H1 (cell line): Measurements from ENCODE around the gene MYBPH. TPM values are rescaled to one million over a fixed set of nuclear protein-coding genes. Genes with fewer than 3 reads are reported as not detected.
A peak's percentile ranks its signal among the peaks of the same experiment; 100 is the strongest.

Experiments used
- CTCF ChIA-PET: fragments of 300-600 bp; sonication (Branson Sonifier 250); formaldehyde crosslinking; loops from one replicate; lab custom pipeline; 2021; ENCODE audit not compliant: partially characterized antibody; lab: Charles Lee
- POLR2A ChIA-PET: fragments of 300-600 bp; sonication (Branson Sonifier 250); formaldehyde crosslinking; loops from one replicate; lab custom pipeline; 2021; ENCODE audit warnings: inconsistent platforms; ENCODE audit not compliant: partially characterized antibody; lab: Charles Lee
- DNase-seq, 2 experiments: peaks; one replicate each; pipeline versions ENCODE4 v3.0.0 to v3.0.0-alpha.2; 2010 to 2022; ENCODE audit warnings: low spot score in 2 of 2, low read depth in 1 of 2, mixed read lengths in 1 of 2
- FAIRE-seq: peaks from 2 replicates; lab custom pipeline; 2011; peaks lifted over from hg19 to GRCh38; lab: Jason Lieb, UNC
- H2AFZ ChIP-seq: 2 replicates; pipeline ENCODE4 v1.8.1; 2012; ENCODE audit warnings: low read length, inconsistent platforms
- H2AK5ac ChIP-seq: 2 replicates; pipeline ENCODE4 v1.6.1; 2013; ENCODE audit warnings: low read depth, low read length
- H2BK120ac ChIP-seq: replicated peaks from 2 replicates; pipeline ENCODE3; 2013; ENCODE audit warnings: low read depth, low read length, inconsistent platforms
- H2BK12ac ChIP-seq: 2 replicates; pipeline ENCODE4 v1.6.1; 2013; ENCODE audit warnings: low read depth, low read length
- H2BK15ac ChIP-seq: 2 replicates; pipeline ENCODE4 v1.6.1; 2013; ENCODE audit warnings: low read length
- H2BK20ac ChIP-seq: 2 replicates; pipeline ENCODE4 v1.6.1; 2013; ENCODE audit warnings: low read length
- H2BK5ac ChIP-seq: 2 replicates; pipeline ENCODE4 v1.6.1; 2013; ENCODE audit warnings: low read depth, low read length
- H3K14ac ChIP-seq: 2 replicates; pipeline ENCODE4 v1.6.1; 2013; ENCODE audit warnings: inconsistent platforms; ENCODE audit not compliant: insufficient read length
- H3K18ac ChIP-seq: 2 replicates; pipeline ENCODE4 v1.6.1; 2013; ENCODE audit warnings: low read length; ENCODE audit errors: extremely low read depth
- H3K23ac ChIP-seq: 2 replicates; pipeline ENCODE4 v1.6.1; 2013; ENCODE audit warnings: inconsistent platforms; ENCODE audit not compliant: insufficient read length
- H3K23me2 ChIP-seq: 2 replicates; pipeline ENCODE4 v1.6.1; 2013; ENCODE audit warnings: low read depth, low read length
- H3K27ac ChIP-seq: 2 replicates; pipeline ENCODE4 v1.6.1; 2011; ENCODE audit warnings: low read depth, low read length, inconsistent platforms
- H3K27me3 ChIP-seq, 4 experiments: replicated peaks in 1 of 4; 1 replicate in 1 of 4; 2 replicates in 3 of 4; pipeline versions ENCODE4 v1.6.1 to v1.8.1; 2011 to 2013; ENCODE audit warnings: low read length in 3 of 4, mild to moderate bottlenecking in 3 of 4, inconsistent platforms in 2 of 4, mixed read lengths in 2 of 4, moderate library complexity in 1 of 4; ENCODE audit not compliant: control insufficient read depth in 3 of 4, insufficient read depth in 3 of 4; ENCODE audit errors: extremely low read depth in 1 of 4
- H3K36me3 ChIP-seq, 4 experiments: 2 replicates each; pipeline versions ENCODE4 v1.6.1 to v1.8.1; 2011 to 2013; ENCODE audit warnings: mild to moderate bottlenecking in 4 of 4, low read length in 3 of 4, moderate library complexity in 2 of 4, control low read depth in 1 of 4, inconsistent platforms in 1 of 4; ENCODE audit not compliant: insufficient read depth in 4 of 4, control insufficient read depth in 2 of 4
- H3K4ac ChIP-seq: replicated peaks from 2 replicates; pipeline ENCODE3; 2013; ENCODE audit warnings: low read length, low read depth, mixed read lengths, inconsistent platforms; ENCODE audit not compliant: insufficient read length
- H3K4me1 ChIP-seq, 4 experiments: replicated peaks in 1 of 4; 1 replicate in 1 of 4; 2 replicates in 3 of 4; pipeline versions ENCODE4 v1.6.1 to v1.8.1; 2011 to 2013; ENCODE audit warnings: low read length in 3 of 4, inconsistent platforms in 2 of 4, mixed read lengths in 1 of 4; ENCODE audit not compliant: insufficient read depth in 4 of 4, control insufficient read depth in 3 of 4
- H3K4me2 ChIP-seq, 2 experiments: 2 replicates each; pipeline versions ENCODE4 v1.6.1 to v1.8.1; 2011 to 2013; ENCODE audit warnings: low read depth in 2 of 2, low read length in 2 of 2, control low read depth in 1 of 2, inconsistent platforms in 1 of 2, mild to moderate bottlenecking in 1 of 2; ENCODE audit not compliant: insufficient read depth in 1 of 2
- H3K4me3 ChIP-seq, 4 experiments: fragments of 200-600, 300-600 bp in 1 of 4; sonication (generic), shearing (Covaris generic), sonication (Bioruptor Twin) in 1 of 4; 2 replicates each; pipeline versions ENCODE4 v1.5.1 to v1.8.1; 2011 to 2016; ENCODE audit warnings: low read length in 4 of 4, low read depth in 3 of 4, control low read depth in 2 of 4, inconsistent platforms in 2 of 4, mild to moderate bottlenecking in 2 of 4, mixed read lengths in 1 of 4, moderate library complexity in 1 of 4; ENCODE audit not compliant: insufficient read depth in 2 of 4; ENCODE audit errors: extremely low read depth in 1 of 4
- H3K56ac ChIP-seq: replicated peaks from 2 replicates; pipeline ENCODE3; 2013; ENCODE audit warnings: low read depth, mild to moderate bottlenecking, mixed read lengths, low read length, inconsistent platforms; ENCODE audit not compliant: insufficient read length
- H3K79me1 ChIP-seq: 2 replicates; pipeline ENCODE4 v1.6.1; 2013; ENCODE audit warnings: low read depth, low read length, control low read depth
- H3K79me2 ChIP-seq, 2 experiments: 2 replicates each; pipeline versions ENCODE4 v1.6.1 to v1.8.1; 2012 to 2013; ENCODE audit warnings: low read length in 2 of 2, mild to moderate bottlenecking in 2 of 2, inconsistent platforms in 1 of 2; ENCODE audit not compliant: insufficient read depth in 2 of 2, control insufficient read depth in 1 of 2
- H3K9ac ChIP-seq, 4 experiments: replicated peaks in 1 of 4; 1 replicate in 1 of 4; 2 replicates in 3 of 4; pipeline versions ENCODE4 v1.6.1 to v1.8.1; 2011 to 2013; ENCODE audit warnings: low read depth in 3 of 4, low read length in 3 of 4, control low read depth in 2 of 4, mild to moderate bottlenecking in 2 of 4, moderate library complexity in 2 of 4, inconsistent platforms in 1 of 4; ENCODE audit errors: extremely low read depth in 1 of 4
- H3K9me3 ChIP-seq, 2 experiments: 2 replicates each; pipeline versions ENCODE4 v1.6.1 to v1.8.1; 2012 to 2013; ENCODE audit warnings: mild to moderate bottlenecking in 2 of 2, moderate library complexity in 2 of 2, control low read depth in 1 of 2, inconsistent platforms in 1 of 2, low read depth in 1 of 2, low read length in 1 of 2, mixed read lengths in 1 of 2; ENCODE audit not compliant: insufficient read depth in 2 of 2
- H4K20me1 ChIP-seq, 2 experiments: replicated peaks in 1 of 2; 2 replicates each; pipeline versions ENCODE3 to v1.8.1; 2011 to 2013; ENCODE audit warnings: inconsistent platforms in 2 of 2, low read length in 2 of 2, mild to moderate bottlenecking in 1 of 2; ENCODE audit not compliant: insufficient read depth in 2 of 2, control insufficient read depth in 1 of 2
- H4K5ac ChIP-seq: 2 replicates; pipeline ENCODE4 v1.6.1; 2013; ENCODE audit warnings: low read length, low read depth, mixed read lengths, inconsistent platforms; ENCODE audit not compliant: insufficient read length
- H4K8ac ChIP-seq: 2 replicates; pipeline ENCODE4 v1.8.0; 2013; ENCODE audit warnings: mild to moderate bottlenecking, moderate library complexity, low read length, inconsistent platforms; ENCODE audit not compliant: insufficient read depth; ENCODE audit errors: extremely low read depth
- H4K91ac ChIP-seq: replicated peaks from 2 replicates; pipeline ENCODE3; 2013; ENCODE audit warnings: low read length, mixed read lengths, inconsistent platforms; ENCODE audit not compliant: insufficient read length
- ASH2L ChIP-seq: fragments of 200-600, 300-600 bp; sonication (generic); IDR thresholded peaks from one replicate; pipeline ENCODE4 v1.7.1; 2017; ENCODE audit warnings: low read length
- CBX8 ChIP-seq: fragments of 300-800, 300-1000 bp; sonication (generic); IDR thresholded peaks from 2 replicates; pipeline ENCODE4 v1.7.1; 2016; ENCODE audit warnings: low read depth, low read length, borderline replicate concordance
- CREB1 ChIP-seq: IDR thresholded peaks from 2 replicates; pipeline ENCODE4 v1.6.1; 2012; ENCODE audit warnings: inconsistent platforms
- HDAC2 ChIP-seq, 2 experiments: fragments of 300-600 bp in 1 of 2; sonication (generic) in 1 of 2; IDR thresholded peaks; 2 replicates each; pipeline ENCODE4 v1.6.1; 2011 to 2012; ENCODE audit warnings: low read depth in 2 of 2, low read length in 2 of 2, mild to moderate bottlenecking in 2 of 2, moderate library complexity in 2 of 2, borderline replicate concordance in 1 of 2, inconsistent platforms in 1 of 2
- JUN ChIP-seq: IDR thresholded peaks from 2 replicates; pipeline ENCODE4 v1.6.1; 2011; ENCODE audit warnings: low read depth, mild to moderate bottlenecking, improper control_type of control experiment, low read length
- JUND ChIP-seq: IDR thresholded peaks from 2 replicates; pipeline ENCODE4 v1.6.1; 2011; ENCODE audit warnings: mild to moderate bottlenecking, improper control_type of control experiment, low read length
- KDM1A ChIP-seq: fragments of 200-600, 300-600 bp; sonication (generic); IDR thresholded peaks from 2 replicates; pipeline ENCODE4 v1.7.1; 2016; ENCODE audit warnings: mild to moderate bottlenecking, low read length, borderline replicate concordance
- SAP30 ChIP-seq: fragments of 300-600 bp; sonication (generic); IDR thresholded peaks from 2 replicates; pipeline ENCODE4 v1.7.1; 2012; ENCODE audit warnings: low read length, moderate library complexity, mild to moderate bottlenecking, inconsistent platforms; ENCODE audit not compliant: insufficient read depth, insufficient replicate concordance
- YY1 ChIP-seq: IDR thresholded peaks from 2 replicates; pipeline ENCODE4 v1.6.1; 2011; ENCODE audit warnings: low read depth, mild to moderate bottlenecking, low read length
- WGBS, 2 experiments: shearing (Covaris generic) in 1 of 2; methylation state at CpG; one replicate each; pipeline versions ENCODE4 v1.1.6 to v1.1.7; 2013 to 2015; ENCODE audit warnings: low lambda C conversion rate in 2 of 2, mixed read lengths in 2 of 2, inconsistent platforms in 1 of 2, low coverage in 1 of 2, missing lambda C conversion rate in 1 of 2; ENCODE audit not compliant: insufficient replicate concordance in 2 of 2, insufficient coverage in 1 of 2, insufficient read length in 1 of 2; ENCODE audit errors: extremely low coverage in 1 of 2, missing lambda C conversion rate in 1 of 2; 5-methylcytosine and 5-hydroxymethylcytosine counted together
- polyA plus RNA-seq, 7 experiments: library from polyadenylated mRNA; depleted of rRNA in 3 of 7; stranded (reverse) in 5 of 7; unstranded in 2 of 7; fragments of >200 nt in 5 of 7; fragments of 200-250 nt in 2 of 7; gene quantifications; 1 replicate in 5 of 7; 2 replicates in 1 of 7; 4 replicates in 1 of 7; pipeline versions ENCODE4 v1.2.1 to v1.2.3, GENCODE V29; 2011 to 2013; ENCODE audit warnings: missing spikeins in 2 of 7, mixed read lengths in 2 of 7
- total RNA-seq: library from RNA; stranded (reverse); fragmentation: NEBNext Ultra II Directional; extraction: Animal tissue kit (Norgen Biotek cat#: 25700); gene quantifications from 2 replicates; pipeline ENCODE4 v1.2.1, GENCODE V29; 2021
- TF ChIP-seq, protein P1 (sequence below): IDR thresholded peaks from 2 replicates; pipeline ENCODE4 v1.6.1; 2012; ENCODE audit warnings: low read length, inconsistent platforms

The MYBPH gene
- total and polyA plus RNA-seq, 2 of the 8 experiments (the other 6 are each of a cell fraction or from before 2014, with no cell fraction given) = not detected

DNA sequence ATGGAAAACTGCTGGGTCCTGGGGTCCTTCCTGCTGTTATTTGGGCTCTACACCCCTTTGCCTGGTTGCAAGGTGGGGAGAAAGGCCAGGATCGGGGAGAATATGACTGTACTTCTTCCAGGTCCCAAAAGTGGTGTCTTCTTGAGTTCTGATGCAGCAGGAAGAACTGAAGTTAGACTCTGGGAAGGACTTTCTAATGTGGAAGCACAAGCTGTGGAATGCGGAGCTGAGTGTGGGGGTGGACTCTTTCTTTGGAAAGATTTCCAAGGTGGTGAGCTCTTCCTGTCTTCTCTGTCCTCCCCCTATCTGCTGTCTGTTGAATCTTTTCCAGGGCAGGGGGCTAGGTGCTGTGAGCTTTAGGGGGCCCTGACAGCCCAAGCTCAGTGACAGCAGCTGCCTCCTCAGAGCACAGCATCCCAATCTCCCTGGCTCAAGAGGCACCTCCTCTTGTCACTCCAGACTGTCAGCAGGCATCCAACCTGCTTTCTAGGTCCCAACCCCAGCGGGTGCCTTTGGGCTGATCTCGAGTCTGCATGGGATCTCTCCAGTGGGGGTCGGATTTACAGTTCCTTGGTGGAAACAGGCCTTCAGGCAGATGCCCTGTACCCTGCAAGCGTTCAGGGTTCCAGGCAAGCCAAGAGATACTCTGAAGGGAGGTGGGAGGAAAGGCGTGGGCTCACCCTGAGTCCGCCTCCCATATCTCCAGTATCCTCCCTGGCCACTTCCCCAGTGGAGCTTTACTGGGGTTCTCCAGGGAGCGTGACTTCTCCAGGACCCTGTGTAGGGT lies 24.9 kb downstream of the MYBPH start:
- H4K8ac ChIP-seq = no peak overlapping the region
- H2BK5ac ChIP-seq = no peak overlapping the region
- no peak overlapping the region for H2AFZ ChIP-seq
- H3K27me3 ChIP-seq = no peaks in the 10 kb centered on the region
- peak overlapping the region; percentile 16 for H3K4ac ChIP-seq
- H3K4me3 ChIP-seq = no peak overlapping the region
- H3K9me3 ChIP-seq = no peaks in the 10 kb centered on the region
- DNase-seq (no peak), FAIRE-seq (no peak)
- no peak overlapping the region for H2BK12ac ChIP-seq
- ChIA-PET CTCF (interaction anchor here (0.7 to 49.1 kb wide), 10 partner anchors 9 to 102 kb away, joined by 3 to 1071 read pairs (median 10); partner anchors contain the start of genes ADORA1, MYBPH, MYOG and PPFIA4), POLR2A (interaction anchor here (1.0 kb wide), 1 partner anchor 11 kb away, joined by 3 read pairs; no protein-coding TSS in a partner anchor)
- no peaks in the 10 kb centered on the region for H3K79me1 ChIP-seq
- no peaks in the 10 kb centered on the region for H4K20me1 ChIP-seq
- H3K27ac ChIP-seq = no peak overlapping the region
- H3K9ac ChIP-seq = no peak overlapping the region
- 85% methylated on average over 9 of the region's 9 CpGs; no CpG with 5 or more reads in 1 of the 2 experiments for WGBS, 2 experiments
- no peak overlapping the region for H2BK120ac ChIP-seq
- 0 out of 2 replicates have a peak overlapping the region, but pooled peaks have one; percentile 36 for H3K18ac ChIP-seq
- H2BK15ac ChIP-seq = no peak overlapping the region; the same call in 1 of the 2 replicates
- H2BK20ac ChIP-seq = peak overlapping the region; percentile 63; the same call in 1 of the 2 replicates
- no peak overlapping the region for H3K14ac ChIP-seq
- no peaks in the 10 kb centered on the region for H3K36me3 ChIP-seq
- peaks cover 13 to 51% (median 27%) of the 10 kb centered on the region in 4 experiments for H3K4me1 ChIP-seq
- H3K56ac ChIP-seq = no peak overlapping the region
- no peak overlapping the region for H4K91ac ChIP-seq
- no peaks in the 10 kb centered on the region for H3K79me2 ChIP-seq
- no peak overlapping the region for H3K4me2 ChIP-seq
- H3K23ac ChIP-seq = no peak overlapping the region
- H2AK5ac ChIP-seq = no peak overlapping the region
- no peaks in the 10 kb centered on the region for H3K23me2 ChIP-seq
- no peak overlapping the region for H4K5ac ChIP-seq
- TF ChIP-seq YY1 = no peak
- no peak for TF ChIP-seq CREB1
- TF ChIP-seq, protein P1, sequence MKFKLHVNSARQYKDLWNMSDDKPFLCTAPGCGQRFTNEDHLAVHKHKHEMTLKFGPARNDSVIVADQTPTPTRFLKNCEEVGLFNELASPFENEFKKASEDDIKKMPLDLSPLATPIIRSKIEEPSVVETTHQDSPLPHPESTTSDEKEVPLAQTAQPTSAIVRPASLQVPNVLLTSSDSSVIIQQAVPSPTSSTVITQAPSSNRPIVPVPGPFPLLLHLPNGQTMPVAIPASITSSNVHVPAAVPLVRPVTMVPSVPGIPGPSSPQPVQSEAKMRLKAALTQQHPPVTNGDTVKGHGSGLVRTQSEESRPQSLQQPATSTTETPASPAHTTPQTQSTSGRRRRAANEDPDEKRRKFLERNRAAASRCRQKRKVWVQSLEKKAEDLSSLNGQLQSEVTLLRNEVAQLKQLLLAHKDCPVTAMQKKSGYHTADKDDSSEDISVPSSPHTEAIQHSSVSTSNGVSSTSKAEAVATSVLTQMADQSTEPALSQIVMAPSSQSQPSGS = 0 out of 2 replicates have a peak, but pooled peaks have one; percentile 3
- TF ChIP-seq ASH2L = no peak
- no peak for TF ChIP-seq JUND
- TF ChIP-seq CBX8 = no peak
- TF ChIP-seq KDM1A = peak; percentile 99
- TF ChIP-seq JUN = no peak
- no peak for TF ChIP-seq SAP30
- peak in 1 of 2 experiments; percentile 99; a peak in 2 of 4 replicates for TF ChIP-seq HDAC2 (IDR thresholded peaks at IDR 0.05; ENCODE audit: borderline replicate concordance in 1 of 2, low read depth in 2 of 2, low read length in 2 of 2)
